Left lung (tissue), 10 donors: ENCODE measurements around the gene PPP2R2D. TPM values are rescaled to one million over a fixed set of nuclear protein-coding genes. Genes with fewer than 3 reads are reported as not detected.

Source experiments
- ATAC-seq: fragments of 200-7000 bp; cut with Tn5 transposase; one replicate; pipeline ENCODE4 v1.9.1; 2020; ENCODE audit warnings: moderate library complexity
- DNase-seq, 4 donors: peaks; one replicate each; pipeline ENCODE4 v3.0.0-alpha.2; 2013 to 2020
- H3K27ac ChIP-seq, 2 donors: fragments of 200-600 bp; sonication (generic) in 1 of 2; one replicate each; pipeline versions ENCODE4 v1.5.0 to v1.8.0; 2020 to 2021
- H3K27me3 ChIP-seq, 2 donors: fragments of 200-600 bp; sonication (generic) in 1 of 2; one replicate each; pipeline versions ENCODE4 v1.5.0 to v1.8.0; 2020 to 2021
- H3K36me3 ChIP-seq, 2 donors: fragments of 200-600 bp; sonication (generic) in 1 of 2; one replicate each; pipeline versions ENCODE4 v1.5.0 to v1.8.0; 2020 to 2021
- H3K4me1 ChIP-seq, 2 donors: fragments of 200-600 bp; one replicate each; pipeline ENCODE4 v1.8.0; 2021
- H3K4me3 ChIP-seq, 2 donors: fragments of 200-600 bp; sonication (generic) in 1 of 2; one replicate each; pipeline versions ENCODE4 v1.5.0 to v1.8.0; 2020 to 2021; ENCODE audit warnings: mild to moderate bottlenecking in 1 of 2
- H3K9me3 ChIP-seq, 2 donors: fragments of 200-600 bp; sonication (generic) in 1 of 2; one replicate each; pipeline versions ENCODE4 v1.5.0 to v1.8.0; 2020 to 2021
- CTCF ChIP-seq, 2 donors: fragments of 200-600 bp; sonication (generic) in 1 of 2; IDR thresholded peaks; one replicate each; pipeline versions ENCODE4 v1.5.0 to v1.8.0; 2021; ENCODE audit warnings: antibody characterized with exemption in 2 of 2
- intact Hi-C, 2 donors: fragments of 100-400 bp; cut with DNase I; formaldehyde crosslinking; loops; one replicate each; pipeline versions ENCODE4 v1.11.2 to v1.14.2; 2022
- polyA plus RNA-seq, 6 donors: library from polyadenylated mRNA; unstranded; fragments of 120-200 nt; gene quantifications; one replicate each; pipeline ENCODE4 v1.2.1, GENCODE V29; 2013; ENCODE audit not compliant: insufficient read length in 6 of 6
- total RNA-seq, 2 donors: library from RNA; stranded (reverse); fragmentation: NEBNext Ultra II Directional; extraction: Animal tissue kit (Norgen Biotek cat#: 25700); gene quantifications; one replicate each; pipeline ENCODE4 v1.2.1, GENCODE V29; 2021
- donor health status: DM: no; HTN: yes; CAD: no.
- donor health status: DM: no; HTN: no; CAD: no.

The PPP2R2D gene
- total and polyA plus RNA-seq, 8 donors, result 22.7 to 42.4 (median 35.8) TPM

DNA sequence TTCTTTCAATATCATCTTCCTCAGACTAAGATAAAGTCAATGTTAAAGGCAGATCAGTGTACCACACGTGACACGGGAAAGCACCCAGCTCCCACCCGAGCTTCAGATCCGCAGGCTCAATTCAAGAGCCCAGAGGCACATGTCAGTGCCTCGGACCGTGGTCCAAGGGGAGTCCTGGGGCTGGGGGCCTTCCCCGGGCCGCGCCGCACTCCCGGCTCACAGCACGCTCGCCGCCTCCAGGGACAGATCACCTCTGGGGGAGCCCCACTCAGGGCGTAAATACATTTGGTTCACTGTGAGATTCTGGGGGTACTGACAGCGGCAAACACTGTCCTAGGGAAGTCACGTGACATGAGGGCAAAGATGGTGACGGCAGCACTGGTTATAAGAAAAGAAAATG lies 70.1 kb downstream of the PPP2R2D start:
- no peak overlapping the region for H3K4me3 ChIP-seq
- DNase-seq (no peak), ATAC-seq (no peak)
- peaks cover 5 to 13% of the 10 kb centered on the region in 2 donors for H3K4me1 ChIP-seq
- intact Hi-C loops, result no loop called here
- H3K9me3 ChIP-seq, result no peaks in the 10 kb centered on the region
- no peak overlapping the region for H3K27ac ChIP-seq
- TF ChIP-seq CTCF (IDR thresholded peaks at IDR 0.05), result no peak
- H3K27me3 ChIP-seq, result no peaks in the 10 kb centered on the region
- H3K36me3 ChIP-seq, result peaks cover 0 to 40% of the 10 kb centered on the region in 2 donors

DNA sequence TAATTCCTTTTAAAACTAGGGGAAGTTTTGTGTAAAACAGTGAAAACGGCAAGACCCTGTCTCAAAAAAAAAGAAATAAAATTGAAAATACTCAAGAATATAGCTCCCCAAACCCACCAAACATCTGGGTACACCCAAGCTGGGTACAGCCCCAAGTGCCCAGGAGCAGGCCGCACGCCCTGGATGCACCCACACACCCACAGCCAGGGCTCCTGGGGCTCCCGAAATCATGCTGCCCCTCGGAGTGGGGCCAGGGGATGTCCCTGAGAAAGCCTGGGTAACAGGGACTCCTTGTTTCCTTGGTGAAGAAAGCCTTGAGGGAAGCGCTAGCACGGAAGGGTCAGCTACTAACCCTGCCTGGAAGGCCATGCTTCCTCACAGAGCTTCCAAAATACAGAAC lies 70.8 kb downstream of the PPP2R2D start:
- peaks cover 0 to 34% of the 10 kb centered on the region in 2 donors for H3K36me3 ChIP-seq
- TF ChIP-seq CTCF (IDR thresholded peaks at IDR 0.05), result no peak
- H3K27me3 ChIP-seq, result no peaks in the 10 kb centered on the region
- DNase-seq (no peak), ATAC-seq (no peak)
- intact Hi-C loops, result no loop called here
- peaks cover 5 to 13% of the 10 kb centered on the region in 2 donors for H3K4me1 ChIP-seq
- H3K9me3 ChIP-seq, result no peaks in the 10 kb centered on the region
- H3K4me3 ChIP-seq, result no peak overlapping the region
- H3K27ac ChIP-seq, result no peak overlapping the region

DNA sequence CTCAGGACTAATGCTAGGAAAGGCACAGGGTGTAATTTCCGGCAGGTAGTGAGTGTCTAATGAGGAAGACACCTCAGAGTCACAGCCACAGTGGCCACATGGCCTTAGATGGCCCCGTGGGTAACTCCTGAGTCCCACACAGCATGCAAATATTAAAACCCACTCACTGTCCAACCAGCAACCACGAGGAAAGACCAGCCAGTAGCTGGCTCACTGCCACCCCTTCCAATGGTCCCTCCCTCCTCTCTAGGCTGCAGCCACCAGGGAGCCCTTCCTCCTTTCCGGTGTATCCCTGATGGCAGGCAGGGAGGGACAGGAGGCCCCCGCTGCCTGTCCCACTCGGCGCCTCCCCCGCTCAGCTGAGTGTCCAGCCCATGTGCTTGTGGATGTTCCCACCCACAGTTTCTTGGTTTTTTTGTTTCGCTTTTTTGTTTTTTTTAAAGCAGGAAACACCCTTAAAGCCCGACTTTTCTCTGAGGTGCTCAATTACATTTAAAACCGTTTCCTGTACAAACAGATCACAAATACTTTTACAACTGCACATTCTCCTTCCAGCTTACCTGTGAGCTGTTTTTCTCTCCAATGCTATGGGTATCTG lies 71.8 kb downstream of the PPP2R2D start:
- intact Hi-C loops, result no loop called here
- DNase-seq (peak in 2 of 4 donors; percentile 11 to 48), ATAC-seq (peak; percentile 52)
- Histone ChIP-seq H3K27me3 (no peaks in the 10 kb centered on the region), H3K4me1 (peaks cover 5 to 13% of the 10 kb centered on the region in 2 donors), H3K9me3 (no peaks in the 10 kb centered on the region), H3K36me3 (peaks cover 0 to 31% of the 10 kb centered on the region in 2 donors), H3K4me3 (no peak overlapping the region), H3K27ac (no peak overlapping the region)
- no peak for TF ChIP-seq CTCF (IDR thresholded peaks at IDR 0.05)

DNA sequence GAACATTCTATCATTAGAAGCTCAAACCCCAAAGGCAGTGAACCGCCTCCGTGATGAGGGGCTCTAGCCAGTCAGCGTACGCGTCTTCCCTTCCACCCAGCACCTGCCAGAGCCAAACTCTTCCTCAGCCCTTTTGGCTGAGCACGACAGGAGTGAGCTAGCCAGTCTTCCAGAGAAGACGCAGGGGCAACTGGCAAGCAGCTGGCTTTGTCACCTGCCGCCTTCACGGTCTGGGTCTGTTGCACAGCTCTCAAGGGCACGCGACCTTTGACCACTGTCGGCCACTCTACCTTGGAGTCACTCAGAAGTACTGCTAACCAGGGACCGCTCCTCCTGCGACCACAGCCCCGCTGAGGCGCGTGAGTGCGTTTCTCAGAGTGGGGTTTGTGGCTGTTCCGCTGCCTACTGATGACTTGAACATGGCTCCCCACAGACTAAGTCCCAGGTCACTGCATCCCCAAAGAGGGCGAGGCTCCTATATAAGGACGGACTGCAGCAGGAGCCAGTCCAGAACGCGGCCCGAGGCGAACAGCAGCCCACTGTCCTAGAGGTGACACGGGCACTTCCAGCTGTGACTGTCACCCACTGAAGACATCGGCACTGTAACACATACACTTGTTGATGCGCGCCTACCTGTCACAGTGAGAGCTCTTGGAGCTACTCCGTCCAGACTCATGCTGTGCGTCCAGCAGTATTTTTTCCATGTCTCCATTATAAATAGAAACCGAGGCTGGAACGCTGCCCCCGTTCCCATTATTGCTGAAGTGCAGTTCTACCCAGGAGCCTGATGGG lies 72.5 kb downstream of the PPP2R2D start:
- Histone ChIP-seq H3K36me3 (peaks cover 0 to 29% of the 10 kb centered on the region in 2 donors), H3K27me3 (no peaks in the 10 kb centered on the region), H3K9me3 (no peaks in the 10 kb centered on the region), H3K27ac (no peak overlapping the region), H3K4me3 (no peak overlapping the region), H3K4me1 (peaks cover 5 to 18% of the 10 kb centered on the region in 2 donors)
- no peak for TF ChIP-seq CTCF (IDR thresholded peaks at IDR 0.05)
- no peak for ATAC-seq
- intact Hi-C loops, result no loop called here
- DNase-seq, result no peak

DNA sequence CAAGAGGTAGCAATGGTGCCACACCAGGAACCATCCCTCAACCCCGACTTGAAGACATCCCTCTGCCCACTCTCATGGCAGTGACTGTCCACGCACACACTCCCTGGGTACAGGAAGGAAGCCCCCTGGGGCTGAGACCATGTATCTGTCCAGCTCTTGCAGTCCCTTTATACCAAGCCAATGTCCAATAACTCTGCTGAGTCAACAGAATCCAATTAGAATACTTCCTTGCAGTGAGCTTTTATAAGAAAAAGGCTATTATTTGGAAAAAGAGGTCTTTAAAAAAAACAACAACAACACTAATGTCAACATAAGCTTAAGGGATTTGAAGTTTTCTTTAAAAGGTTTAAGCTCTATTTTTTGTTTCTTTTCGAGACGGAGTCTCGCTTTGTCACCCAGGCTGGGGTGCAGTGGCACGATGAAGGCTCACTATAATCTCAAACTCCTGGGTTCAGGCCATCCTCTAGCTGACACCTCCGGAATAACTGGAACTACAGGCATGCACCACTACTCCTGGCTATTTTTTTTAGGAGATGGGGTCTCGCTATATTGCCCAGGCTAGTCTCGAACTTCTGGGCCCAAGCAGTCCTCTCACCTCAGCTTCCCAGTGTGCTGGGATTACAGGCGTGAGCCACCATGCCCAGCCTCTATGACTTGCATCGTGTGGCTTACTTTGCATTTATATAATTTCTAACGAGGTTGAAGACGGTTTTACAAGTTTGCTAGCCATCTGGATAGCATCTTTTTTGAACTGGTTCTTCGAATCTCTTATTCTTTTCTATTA lies 73.4 kb downstream of the PPP2R2D start:
- Histone ChIP-seq H3K4me1 (peaks cover 5 to 24% of the 10 kb centered on the region in 2 donors), H3K27ac (no peak overlapping the region), H3K27me3 (no peaks in the 10 kb centered on the region), H3K9me3 (no peaks in the 10 kb centered on the region), H3K36me3 (peaks cover 0 to 20% of the 10 kb centered on the region in 2 donors), H3K4me3 (no peak overlapping the region)
- intact Hi-C loops, result no loop called here
- TF ChIP-seq CTCF (IDR thresholded peaks at IDR 0.05), result no peak
- DNase-seq (no peak), ATAC-seq (no peak)
